Measurements from ENCODE around the gene GNG3.

- TF ChIP-seq CTCF (IDR thresholded peaks at IDR 0.05) (no peak), POLR2A (IDR thresholded peaks at IDR 0.05) (no peak)
These were observed 18.9 kb downstream of the GNG3 start for GRCh38 chr11:62726156-62726914.
